ENCODE measurements around the gene ADCYAP1R1.

Gene ADCYAP1R1

DNA sequence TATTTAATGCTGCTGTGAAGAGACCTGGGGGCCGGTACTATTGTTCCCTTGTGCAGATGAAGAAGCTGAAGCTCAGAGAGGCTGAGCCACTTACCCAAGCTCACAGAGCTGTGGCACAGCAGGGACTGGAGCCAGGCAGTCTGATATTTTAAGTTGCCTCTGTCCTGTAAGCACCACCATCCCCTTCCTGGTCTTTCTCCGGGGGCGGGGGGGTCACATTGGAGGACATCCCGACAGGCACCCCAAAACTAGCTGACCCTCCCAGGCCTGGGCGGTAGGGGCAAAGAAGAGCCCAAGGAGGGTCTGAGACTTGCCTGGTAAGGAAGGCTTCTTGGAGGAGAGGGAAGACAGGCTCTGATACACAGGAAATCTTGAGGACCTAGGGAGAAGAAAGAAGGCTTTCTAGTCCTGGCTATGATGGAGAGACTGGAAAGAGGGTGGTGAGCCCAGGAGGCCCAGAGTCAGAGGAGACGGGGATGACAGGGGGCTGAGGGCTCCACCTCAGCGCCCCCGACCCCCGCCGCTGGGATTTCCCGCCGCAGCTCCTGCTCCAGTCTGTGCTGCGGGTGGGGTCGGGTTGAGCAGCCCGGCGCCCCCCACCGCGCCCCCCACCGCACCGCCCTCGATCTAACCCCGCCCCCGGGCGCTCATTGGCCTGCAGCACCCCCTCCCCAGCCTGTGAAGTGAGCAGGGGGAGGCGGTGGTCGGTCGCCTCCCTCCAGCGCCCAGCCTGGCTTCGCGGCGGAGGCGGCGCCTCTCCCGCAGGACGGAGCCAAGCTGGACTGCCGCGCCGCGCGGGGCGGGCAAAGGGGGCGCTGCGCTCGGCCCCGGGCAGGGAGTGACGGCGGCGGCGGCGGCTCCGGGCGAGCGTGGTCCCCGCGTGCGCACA is at the start of gene ADCYAP1R1:
ADCYAP1R1 (plus strand) TSS at position 711 of the 889 bp plus-strand sequence. CDS start 10,957 bp downstream, outside the sequence.
- no peak for DNase-seq (ENCODE audit: low read depth in 2 of 2)

DNA sequence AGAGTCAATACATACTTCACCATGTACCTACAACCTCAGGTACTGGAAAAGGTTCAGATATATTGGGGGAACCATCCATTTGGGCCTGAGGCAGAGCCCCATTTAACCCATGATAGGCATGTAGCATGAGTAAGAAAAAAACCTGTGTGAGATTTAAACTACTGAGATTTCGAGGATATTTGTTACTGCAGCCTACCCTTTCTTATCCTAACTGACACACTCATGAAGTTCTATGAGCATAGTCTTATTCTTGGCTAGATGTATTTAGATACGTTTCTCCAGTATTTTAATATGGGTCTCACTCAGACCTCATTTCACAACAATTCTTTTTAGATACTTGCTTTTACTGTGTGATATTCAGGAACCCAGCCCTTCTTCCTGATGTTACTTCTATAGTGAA is 49.0 kb upstream of the ADCYAP1R1 start:
- DNase-seq (ENCODE audit: low read depth in 2 of 2), result no peak

DNA sequence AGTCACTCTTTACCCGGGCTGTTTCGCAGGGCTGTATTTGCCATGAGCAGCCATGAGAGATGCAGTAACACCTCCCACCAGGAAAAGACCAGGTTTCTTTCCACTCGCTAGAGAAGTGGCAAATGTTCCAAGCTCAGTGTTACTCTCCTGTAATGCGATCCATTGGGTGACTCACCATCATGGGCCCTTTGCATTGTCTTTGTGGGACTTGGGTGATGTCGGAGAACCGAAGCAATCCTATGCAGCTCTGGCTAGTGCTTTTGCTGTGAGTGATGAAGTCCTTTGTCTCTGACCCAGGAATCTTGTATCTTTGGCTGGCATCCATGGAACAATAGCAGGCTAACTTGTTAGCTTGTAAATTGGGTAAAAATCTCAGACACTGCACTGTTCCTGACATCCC is 48.4 kb upstream of the ADCYAP1R1 start:
- no peak for DNase-seq (ENCODE audit: low read depth in 2 of 2)

DNA sequence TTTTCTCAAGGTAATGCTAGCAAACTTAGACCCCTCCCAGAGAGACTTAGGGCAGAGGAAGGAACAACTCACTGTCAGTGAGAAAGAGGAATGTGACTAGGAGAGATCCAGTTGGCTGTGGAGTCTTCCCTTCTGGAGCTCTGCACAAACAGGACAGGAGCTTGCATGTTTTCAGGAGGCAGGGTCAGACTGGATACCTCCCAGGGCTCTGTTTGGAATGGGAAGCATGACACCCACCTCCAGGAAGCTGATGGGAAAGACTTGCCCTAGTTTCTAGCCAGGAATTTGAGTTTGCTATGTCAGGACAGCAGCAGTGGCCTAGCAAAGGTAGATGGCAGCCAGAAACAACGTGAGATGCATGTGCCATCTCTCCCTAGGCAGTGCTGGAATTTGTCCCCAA is 47.7 kb upstream of the ADCYAP1R1 start:
- DNase-seq (ENCODE audit: low read depth in 2 of 2), result no peak

DNA sequence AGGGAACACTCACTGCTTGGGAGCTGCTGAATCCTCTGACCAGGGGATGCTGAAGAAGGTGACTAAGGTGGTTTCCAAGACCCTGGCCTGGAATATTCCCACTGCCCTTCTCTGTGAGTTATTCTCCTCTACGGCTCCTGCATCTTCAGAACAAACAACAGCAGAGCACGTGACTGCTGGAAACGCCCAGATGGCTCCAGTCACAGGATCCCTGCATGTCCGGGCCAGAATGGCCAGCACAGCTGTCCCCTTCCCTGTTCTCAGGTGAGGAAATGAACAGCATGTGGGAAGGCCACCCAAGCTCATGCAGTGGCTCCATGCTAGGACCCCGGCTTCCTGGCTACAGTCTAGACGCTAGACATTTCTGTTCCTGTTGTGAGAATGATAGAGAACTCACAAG is 45.3 kb upstream of the ADCYAP1R1 start:
- DNase-seq (ENCODE audit: low read depth in 2 of 2), result no peak

DNA sequence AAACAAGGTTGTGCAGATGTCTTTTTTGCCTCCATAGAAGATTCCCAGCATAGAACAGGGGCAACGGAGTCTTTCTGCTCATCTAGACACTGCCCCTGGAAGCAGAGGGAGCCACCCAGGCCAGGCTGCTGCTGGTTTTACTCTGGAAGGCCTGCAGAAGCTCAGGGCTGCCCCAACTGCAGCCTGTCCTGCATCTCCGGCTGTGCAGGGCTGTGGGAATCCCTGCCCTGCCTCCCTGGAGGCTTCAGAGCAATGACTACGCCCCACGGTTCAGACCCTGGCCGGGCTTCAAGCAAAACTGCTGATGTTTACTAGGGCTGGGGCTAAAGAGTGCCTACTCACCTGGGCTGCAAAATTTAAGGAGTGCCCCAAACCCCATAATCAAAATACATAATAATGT is 44.5 kb upstream of the ADCYAP1R1 start:
- DNase-seq (ENCODE audit: low read depth in 2 of 2), result no peak

DNA sequence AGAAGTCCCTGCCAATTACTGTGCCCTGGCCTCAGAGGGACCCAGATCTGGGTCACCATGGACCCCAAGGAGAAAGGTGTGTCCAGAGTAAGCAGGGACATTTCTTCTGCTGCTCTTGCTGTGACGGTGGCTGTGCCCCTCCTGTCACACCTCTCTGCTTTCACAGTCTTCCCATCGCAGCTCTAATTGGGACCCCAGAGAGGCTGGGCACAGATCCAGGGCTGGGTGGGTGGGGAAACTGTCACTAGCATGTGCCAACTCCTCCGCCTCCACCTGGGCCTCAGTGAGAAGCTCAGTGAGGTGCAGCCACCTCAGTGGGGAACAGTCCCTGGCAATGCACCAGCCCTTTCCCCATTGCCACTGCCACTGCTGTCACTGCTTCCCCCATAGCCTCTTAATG is 37.3 kb upstream of the ADCYAP1R1 start:
- DNase-seq (ENCODE audit: low read depth in 2 of 2), result no peak

DNA sequence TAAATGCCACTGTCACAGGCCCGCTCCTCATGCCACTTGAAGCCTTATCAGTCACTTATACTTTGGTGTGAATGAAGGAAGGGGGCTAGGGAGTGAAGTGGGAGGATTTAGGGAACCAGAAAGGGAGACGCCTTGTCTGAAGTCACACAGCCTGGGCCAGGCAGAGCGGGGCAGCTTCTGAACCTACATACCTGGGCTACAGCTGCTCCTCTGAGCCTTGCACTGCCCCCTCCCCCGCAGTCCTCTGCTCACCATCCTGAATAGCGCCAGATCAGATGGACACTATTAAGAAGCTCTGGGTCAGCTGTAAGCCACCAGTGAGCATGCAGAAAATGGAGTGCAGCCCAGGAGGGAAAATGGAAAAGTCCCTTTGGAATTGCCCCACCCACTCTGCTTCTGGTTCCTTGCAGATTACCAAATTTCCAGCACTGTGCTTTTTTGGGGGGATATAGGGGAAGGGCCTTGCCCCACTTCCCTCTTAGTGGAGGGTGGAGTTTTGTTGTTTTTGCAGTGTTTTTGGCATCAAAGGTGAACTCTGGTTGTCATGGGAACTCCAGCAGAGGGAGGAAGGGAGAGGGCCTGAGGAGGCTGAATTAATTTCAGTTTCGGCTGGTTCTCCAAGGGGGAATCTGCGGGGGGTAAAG is 35.0 kb upstream of the ADCYAP1R1 start:
- DNase-seq (ENCODE audit: low read depth in 2 of 2), result no peak

DNA sequence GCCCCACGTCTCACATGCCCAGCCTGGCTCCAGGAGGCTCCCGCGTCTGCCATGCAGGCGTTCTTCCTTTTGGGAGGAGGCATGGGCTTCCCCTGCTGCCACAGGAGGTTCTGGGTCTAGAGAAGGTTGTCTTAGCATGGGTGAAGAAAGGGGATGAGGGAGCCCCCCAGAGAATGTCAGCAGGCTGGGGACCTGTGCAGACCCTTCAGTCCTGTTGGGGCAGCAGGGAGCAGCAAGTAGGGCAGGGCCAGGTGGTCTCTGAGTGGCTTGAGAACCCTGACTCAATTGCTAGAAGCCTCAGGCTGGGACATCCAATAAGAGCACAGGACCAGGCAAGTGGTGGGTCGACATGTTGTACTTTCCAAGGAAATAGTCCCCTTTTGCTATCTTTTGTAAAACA is 34.4 kb upstream of the ADCYAP1R1 start:
- DNase-seq (ENCODE audit: low read depth in 2 of 2), result no peak

DNA sequence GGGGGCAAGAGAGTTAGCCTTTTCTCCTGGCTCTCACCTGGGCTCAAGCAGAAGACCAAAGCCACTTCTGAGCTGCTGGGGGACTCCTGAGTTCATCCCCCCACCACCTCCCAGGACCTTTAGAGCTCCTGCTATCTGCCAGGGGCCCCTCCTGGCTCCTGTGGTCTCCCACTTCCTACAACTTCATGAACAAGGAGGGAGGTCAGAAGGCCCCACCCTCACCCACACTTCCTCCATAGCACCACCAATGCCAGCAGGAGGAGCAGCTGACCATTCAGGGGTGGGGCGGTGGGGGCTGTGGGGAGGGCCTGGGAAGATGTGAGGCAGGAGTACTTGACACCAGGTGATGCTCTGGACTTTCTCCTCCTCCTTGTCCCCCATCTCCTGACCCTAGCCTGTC is 32.6 kb upstream of the ADCYAP1R1 start:
- DNase-seq (ENCODE audit: low read depth in 2 of 2), result no peak

DNA sequence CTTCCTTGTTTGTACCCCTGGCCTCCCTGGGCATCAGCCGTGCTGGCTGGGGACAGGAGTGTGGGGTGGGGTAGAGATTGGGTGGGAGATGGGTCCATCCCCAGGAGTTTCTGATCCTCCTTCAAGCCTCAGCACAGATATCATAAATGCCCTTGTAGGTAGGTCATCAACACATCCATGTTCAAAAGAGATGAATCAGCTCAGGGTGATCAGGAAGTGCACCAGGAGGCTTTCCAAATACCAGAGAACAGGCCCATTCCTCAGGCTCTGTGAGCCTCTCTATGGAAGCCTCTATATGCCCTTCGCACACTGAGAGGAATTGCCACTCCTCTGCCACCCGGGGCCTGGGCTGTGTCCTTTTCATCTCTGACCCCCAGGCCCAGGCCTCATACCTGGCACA is 31.9 kb upstream of the ADCYAP1R1 start:
- no peak for DNase-seq (ENCODE audit: low read depth in 2 of 2)

DNA sequence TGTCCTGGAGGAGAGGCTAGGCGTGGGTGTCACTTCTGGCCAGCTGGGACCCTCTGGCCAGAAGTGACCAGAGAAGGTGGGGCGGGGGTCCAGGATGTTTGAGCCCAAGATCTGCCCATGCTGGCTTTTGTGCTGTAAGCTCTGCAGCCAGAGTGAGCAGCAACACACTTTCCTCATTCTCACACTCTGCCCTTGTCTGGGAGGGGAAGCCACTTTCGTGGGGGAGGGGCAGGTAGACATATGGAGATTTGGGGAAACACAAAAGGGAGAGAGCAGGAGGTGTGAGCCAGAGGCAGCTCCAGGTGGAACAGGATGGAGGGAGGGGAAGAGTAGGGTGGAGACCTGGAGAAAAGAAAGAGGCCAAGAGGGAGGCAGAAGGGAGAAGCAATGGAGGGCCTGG is 31.5 kb upstream of the ADCYAP1R1 start:
- DNase-seq (ENCODE audit: low read depth in 2 of 2), result no peak

DNA sequence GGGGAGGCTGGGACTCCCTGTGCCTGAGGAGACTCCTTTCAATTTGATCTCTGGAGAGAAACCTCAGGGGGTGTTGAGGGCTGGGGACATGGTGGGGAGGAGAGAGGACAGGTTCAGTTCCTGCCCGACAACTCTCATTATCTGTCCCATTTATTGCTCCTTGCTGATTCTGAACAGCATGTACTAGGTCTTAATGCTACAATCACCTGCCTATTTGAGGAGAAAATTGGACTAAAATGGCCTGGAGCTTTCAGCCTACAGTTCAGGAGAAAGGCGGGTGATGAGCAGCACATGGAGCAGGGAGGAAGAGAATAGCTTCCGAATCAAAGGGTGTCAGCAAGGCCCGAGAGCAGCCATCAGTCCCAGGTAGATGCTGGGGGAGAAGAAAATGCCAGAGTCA is 30.0 kb upstream of the ADCYAP1R1 start:
- DNase-seq (ENCODE audit: low read depth in 2 of 2), result no peak

DNA sequence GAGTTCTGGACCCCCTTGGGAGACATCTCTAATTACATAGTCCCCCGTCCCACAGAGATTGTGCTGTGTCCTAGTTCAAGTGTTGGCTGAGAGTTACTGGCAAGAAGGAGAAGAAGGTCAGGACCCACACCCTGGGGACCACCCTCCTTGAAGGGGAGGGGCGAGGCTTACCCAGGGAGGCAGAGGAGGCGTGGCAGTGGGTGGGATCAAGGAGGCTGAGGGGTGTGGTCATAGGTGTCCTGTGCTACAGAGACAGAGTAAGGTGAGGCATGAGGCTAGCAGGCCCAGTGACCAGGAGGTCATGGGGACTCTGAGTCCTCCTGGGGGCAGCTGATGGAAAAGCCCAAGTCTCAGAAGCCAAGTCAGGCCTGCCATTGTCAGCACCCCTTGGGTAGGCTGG is 29.4 kb upstream of the ADCYAP1R1 start:
- DNase-seq (ENCODE audit: low read depth in 2 of 2), result no peak

DNA sequence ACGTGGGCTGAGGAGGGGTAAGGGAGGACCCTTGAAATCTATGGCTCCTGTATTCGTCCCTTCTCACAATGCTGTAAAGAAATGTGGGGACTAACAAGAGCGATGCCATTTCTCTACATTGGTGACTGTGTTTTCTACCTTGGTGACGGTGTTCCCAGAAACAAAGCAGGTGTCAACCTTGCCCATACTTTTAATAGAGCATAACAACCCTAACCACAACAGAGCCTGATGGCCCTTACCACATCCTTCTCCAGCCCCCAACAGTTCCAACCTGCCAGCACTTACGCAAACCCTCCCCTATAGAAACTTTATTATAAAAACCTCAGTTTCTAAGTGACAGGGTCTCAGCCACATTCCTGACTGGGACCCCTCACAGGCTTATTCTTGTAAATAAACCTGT is 28.2 kb upstream of the ADCYAP1R1 start:
- DNase-seq (ENCODE audit: low read depth in 2 of 2), result no peak

DNA sequence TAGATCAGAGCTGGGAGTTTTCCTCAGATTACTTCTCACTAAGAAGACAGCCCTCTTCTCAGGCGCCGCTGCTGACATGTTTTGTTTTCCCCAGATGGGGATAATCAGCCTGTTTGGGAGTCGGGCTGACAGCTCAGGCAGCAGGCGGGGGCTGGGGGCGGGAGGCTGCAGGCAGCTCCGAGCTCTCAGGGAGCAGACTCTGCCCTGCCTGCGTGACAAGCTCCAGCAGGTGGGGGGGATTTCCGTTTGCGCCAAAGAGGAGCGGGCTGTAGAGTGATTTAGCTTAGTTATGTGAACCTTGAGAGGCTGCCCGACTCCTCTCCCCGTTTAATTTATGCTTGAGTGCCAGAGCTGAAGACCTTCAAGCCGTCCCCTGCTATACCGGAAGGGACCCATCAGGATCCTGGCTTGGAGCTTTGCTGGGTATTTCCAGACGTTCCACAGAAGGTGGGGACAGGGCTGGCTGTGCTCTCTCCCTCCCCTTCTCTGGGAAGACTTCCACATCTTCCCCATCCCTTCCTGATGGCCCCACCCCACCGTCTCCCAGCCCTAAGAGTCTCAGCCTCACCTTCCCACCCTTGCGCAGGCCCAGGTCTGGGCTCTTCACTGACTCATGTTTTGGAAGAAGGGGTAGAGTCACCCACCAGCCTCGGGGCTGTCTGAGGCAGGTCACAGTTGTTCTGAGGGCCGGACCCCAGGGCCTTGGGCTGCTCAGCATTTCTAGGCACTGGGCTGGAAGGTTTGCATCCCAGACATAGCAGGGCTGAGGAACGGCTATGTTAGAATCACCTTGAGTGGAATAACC is 24.7 kb upstream of the ADCYAP1R1 start:
- no peak for DNase-seq (ENCODE audit: low read depth in 2 of 2)

DNA sequence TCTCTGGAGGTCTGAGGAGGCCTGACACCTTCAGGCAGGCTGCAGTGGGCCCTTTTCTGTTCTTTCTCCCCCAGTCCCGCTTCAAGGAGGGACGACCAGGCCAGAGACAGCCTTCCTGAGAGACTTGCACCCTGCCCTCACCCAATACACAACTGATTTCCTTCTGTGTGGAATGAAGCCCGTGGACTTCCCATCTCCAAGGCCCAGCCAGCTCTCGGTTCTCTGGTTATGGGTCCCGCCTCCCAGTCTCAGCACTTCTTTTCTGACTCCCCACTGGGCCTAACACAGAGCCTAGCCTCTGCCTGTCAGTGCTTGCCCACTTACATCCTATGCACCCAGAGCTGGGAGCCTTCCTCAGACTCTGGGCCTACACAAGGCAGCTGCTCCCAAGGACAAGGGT is 24.1 kb upstream of the ADCYAP1R1 start:
- DNase-seq (ENCODE audit: low read depth in 2 of 2), result no peak

DNA sequence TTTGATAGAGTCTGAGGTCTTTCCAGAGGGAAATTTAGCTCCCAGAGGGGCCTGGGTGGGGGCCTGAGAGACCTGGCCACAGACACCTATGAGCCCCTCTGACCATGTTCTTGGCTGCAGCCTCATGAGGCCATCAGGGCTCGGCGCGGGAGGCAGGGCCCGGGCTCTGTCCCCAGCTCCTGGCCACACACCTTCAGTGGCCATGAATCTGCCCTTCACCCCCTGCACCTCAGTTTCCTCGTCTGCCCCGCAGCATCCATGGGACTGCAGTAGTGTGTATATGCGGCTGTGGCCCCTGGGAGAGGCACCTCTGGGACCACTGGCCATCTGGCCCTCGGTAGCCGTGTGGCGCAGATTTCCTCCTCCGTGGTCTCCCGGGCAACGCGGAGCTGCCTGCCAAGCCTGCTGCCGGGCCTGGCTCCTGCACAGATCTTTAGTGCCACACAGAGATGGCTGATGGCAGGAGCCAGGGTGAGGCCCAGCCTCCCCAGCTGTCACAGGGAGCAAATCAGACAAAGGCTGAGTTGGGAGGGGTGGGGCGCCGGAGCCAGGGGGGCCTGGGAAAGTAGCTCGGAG is 23.6 kb upstream of the ADCYAP1R1 start:
- no peak for DNase-seq (ENCODE audit: low read depth in 2 of 2)

DNA sequence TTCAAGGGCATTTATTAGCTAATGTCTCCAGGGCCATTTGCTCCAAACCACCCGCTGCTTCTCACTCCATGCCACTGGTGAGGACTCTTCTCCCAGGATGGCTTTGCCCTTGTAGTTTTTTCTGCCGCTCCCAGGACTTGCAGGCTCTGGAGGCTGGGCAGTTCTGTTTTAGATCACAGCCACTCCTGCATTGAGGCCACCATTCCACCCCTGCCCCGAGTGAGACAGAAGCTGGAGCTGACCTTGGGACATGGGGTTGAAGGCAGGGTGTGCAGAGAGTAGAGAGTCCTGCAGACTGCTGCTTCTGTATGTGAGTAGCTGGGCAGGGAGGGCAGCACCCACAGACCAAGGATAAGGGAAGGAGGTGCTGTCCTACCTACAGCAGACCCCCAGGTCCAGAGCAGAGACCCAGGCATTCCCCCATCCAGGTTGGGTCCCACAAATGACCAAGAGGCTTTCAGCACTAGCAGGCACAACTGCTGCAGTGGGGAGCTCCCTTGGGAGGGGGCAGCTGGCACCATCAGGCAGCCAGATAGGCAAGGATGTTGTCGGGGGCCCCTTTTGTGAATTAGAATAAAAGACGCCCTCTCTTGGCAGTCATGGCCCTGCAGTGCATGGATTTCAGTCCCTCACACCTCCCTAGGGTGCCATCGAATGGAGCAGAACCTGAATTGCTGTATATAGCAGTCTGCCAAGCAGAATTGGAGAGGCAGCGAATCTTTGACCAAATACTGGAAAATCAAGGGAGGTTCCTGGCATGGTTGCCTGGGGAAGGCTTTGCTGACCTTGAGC is 22.7 kb upstream of the ADCYAP1R1 start:
- no peak for DNase-seq (ENCODE audit: low read depth in 2 of 2)

DNA sequence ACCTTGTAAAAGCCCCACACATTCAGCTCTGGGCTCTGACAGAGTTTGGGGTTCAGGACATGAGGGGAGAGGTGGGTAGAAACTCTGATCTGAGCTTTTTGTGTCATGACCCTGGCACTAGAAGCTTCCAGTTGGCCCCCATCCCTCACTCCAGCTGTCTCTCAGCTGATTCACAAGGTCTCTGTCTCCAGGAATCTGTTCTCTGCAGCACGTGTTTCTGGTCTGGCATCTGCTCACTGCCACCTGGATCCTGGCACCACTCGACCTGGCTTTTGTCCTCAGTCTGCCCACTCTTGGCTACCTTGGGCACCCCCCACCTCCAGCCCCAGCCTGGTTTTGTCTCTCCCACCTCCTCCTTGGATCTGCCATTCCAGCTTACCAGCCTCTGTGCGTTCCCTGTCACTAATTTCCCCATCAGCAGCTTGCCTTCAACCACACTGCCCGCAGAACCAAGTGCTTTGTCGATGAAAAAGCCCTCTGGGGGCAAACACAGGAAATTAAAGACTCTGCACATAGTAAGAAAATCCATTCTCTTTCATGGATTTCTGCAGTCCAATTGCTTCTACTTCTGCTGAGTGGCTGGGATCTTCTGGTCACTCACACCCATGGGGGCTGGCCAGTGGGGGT is 18.3 kb upstream of the ADCYAP1R1 start:
- no peak for DNase-seq (ENCODE audit: low read depth in 2 of 2)

DNA sequence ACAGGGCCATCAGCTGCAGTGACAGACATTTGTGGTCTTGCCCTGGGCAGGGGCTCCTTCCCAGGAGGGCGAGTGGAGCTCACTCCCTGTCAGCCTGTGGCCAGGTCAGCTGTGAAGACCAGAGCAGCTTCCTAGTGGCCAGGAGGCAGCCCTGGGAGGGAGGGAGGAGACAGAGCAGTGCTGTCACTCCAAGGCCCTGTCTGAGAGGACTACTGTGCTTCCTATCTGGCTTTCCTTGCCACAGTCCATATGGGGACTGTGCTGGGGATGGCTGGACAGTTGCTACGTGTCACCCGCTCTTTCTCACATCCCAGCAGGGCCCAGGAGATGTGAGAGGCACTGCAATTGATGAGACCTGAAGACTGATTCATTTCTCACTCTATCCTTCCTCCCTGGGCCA is 15.2 kb upstream of the ADCYAP1R1 start:
- no peak for DNase-seq (ENCODE audit: low read depth in 2 of 2)
